Stimulated activated CD4-positive, alpha-beta T cell treated with anti-CD3 and anti-CD28 coated beads, Interleukin-1b, Interleukin-23, amount 100 ng/mL, for 1 hour (primary cell): Measurements from ENCODE around the gene FKBP8.

ENCODE experiments used
- DNase-seq, 2 donors: peaks; one replicate each; pipeline ENCODE4 v3.0.0-alpha.2; 2020; ENCODE audit warnings: low read depth in 2 of 2

FKBP8 gene

DNA sequence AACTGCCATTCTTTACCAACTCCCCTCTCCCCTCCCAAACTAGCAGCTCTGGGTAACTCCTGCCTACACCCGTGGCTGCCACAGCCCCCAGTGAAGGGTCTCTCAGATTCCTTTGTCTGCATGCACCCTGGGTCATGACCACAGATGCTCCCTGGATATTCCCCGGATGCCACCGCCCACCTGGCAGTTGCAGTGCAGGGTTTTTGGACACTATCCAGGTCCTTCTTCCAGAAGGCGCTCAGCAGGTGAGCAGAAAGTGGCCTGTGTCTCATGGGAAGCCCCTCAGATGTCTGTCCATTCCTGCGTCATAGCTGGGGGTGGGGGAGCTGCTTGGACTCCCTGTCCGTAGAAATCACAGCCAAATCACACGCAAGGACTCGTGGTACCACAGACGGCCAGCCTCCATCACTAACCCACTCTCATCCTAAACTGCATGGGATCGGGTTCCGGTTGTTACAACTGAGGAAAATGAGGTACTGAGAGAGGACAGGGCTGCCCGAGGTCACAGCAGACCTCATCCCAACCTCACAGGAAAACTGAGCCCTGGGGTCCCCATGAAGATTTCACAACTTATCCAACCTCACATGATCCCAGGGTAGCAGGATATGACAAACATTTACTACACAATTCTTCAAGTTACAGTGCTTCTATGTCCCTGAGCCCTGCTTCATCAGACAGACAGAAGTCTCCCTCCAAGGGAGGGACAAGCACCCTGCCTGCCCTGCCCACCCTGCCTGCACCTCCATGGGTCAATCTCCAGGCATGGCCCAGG lies 60.1 kb downstream of the FKBP8 start:
- no peak for DNase-seq
